Fibroblast of villous mesenchyme (primary cell): ENCODE results near the gene GLYR1. TPM values are rescaled to one million over a fixed set of nuclear protein-coding genes. Genes with fewer than 3 reads are reported as not detected.
"Not testable (repeated sequence)": the region's sequence is repeated elsewhere in the genome, so short reads cannot be mapped to it uniquely, and the experiment has no call there.

ENCODE experiments used
- DNase-seq: peaks from one replicate; pipeline ENCODE4 v3.0.0-alpha.2; 2010; ENCODE audit warnings: low read depth
- H3K4me3 ChIP-seq: 2 replicates; pipeline ENCODE4 v1.5.1; 2011; ENCODE audit warnings: low read depth, mild to moderate bottlenecking, low read length
- total RNA-seq: library from RNA; depleted of rRNA; stranded (reverse); fragments of >200 nt; gene quantifications from 2 replicates; pipeline ENCODE4 v1.2.3, GENCODE V29; 2012
- TF ChIP-seq, protein P1 (sequence below): IDR thresholded peaks from 2 replicates; pipeline ENCODE4 v1.5.1; 2012; ENCODE audit warnings: low read depth, mild to moderate bottlenecking, low read length; ENCODE audit not compliant: insufficient read depth

GLYR1 gene
- total RNA-seq, 1 donor: 60.9 TPM

DNA sequence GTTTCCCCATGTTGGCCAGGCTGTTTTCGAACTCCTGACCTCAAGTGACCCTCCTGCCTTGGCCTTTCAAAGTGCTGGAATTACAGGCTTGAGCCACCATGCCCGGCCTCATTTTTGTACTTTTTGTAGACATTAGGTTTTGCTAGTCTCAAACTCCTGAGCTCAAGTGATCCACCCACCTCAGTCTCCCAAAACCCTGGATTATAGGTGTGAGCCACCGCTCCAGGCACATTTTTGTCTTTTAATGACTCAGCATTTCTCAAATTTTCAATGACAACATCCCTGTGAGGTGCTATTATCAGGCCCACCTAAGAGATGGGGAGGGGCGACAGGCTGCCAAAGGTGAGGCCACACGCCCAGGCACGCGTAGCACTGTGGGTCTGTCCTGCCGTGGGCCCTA is 60.0 kb downstream of the GLYR1 start:
- no peak overlapping the region for H3K4me3 ChIP-seq
- DNase-seq: no peak
- TF ChIP-seq, protein P1, sequence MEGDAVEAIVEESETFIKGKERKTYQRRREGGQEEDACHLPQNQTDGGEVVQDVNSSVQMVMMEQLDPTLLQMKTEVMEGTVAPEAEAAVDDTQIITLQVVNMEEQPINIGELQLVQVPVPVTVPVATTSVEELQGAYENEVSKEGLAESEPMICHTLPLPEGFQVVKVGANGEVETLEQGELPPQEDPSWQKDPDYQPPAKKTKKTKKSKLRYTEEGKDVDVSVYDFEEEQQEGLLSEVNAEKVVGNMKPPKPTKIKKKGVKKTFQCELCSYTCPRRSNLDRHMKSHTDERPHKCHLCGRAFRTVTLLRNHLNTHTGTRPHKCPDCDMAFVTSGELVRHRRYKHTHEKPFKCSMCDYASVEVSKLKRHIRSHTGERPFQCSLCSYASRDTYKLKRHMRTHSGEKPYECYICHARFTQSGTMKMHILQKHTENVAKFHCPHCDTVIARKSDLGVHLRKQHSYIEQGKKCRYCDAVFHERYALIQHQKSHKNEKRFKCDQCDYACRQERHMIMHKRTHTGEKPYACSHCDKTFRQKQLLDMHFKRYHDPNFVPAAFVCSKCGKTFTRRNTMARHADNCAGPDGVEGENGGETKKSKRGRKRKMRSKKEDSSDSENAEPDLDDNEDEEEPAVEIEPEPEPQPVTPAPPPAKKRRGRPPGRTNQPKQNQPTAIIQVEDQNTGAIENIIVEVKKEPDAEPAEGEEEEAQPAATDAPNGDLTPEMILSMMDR: no peak

DNA sequence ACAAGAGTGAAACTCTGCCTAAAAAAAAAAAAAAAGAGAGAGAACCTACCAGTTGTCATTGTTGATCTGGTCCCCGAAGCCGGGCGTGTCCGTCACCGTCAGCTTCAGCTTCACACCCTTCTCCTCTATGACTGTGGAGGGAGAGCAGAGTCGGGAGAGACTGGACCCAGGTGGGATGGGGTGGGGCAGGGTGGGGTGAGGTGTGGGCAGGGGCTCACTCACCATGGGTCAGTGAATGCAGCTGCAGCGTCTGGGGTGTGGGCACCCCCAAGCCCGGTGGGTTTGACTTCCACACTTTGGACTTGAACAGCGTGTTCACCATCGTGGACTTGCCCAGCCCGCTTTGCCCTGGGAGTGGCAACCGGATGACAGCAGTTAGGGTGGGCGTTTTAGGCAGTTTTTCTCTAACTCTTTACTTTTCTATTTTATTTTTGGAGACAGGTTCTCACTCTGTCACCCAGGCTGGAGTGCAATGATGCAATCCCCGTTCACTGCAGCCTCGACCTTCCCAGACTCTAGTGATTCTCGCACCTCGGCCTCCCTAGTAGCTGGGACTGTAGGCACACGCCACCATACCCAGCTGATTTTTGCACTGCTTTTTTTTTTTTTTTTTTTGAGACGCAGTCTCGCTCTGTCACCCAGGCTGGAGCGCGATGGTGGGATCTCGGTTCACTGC is 61.2 kb downstream of the GLYR1 start:
- H3K4me3 ChIP-seq: no peak overlapping the region
- no peak for DNase-seq
- TF ChIP-seq, protein P1: no peak

DNA sequence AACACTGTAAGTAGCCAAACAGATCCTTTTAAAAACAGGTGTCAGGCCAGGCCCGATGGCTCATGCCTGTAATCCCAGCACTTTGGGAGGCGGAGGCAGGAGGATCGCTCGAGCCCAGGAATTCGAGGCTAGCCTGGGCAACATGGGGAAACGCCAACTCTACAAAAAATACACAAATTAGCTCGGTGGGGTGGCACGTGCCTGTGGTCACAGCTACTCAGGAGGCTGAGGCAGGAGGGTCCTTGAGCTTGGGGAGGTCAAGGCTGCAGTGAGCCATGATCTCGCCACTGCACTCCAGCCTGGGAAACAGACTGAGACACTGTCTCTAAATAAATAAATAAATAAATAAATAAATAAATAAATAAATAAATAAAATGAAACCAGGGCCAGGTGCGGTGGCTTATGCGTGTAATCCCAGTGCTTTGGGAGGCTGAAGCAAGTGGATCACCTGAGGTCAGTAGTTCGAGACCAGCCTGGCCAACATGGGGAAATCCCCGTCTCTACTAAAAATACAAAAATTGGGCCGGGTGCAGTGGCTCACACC is 62.6 kb downstream of the GLYR1 start:
- not testable (repeated sequence) for H3K4me3 ChIP-seq, DNase-seq

DNA sequence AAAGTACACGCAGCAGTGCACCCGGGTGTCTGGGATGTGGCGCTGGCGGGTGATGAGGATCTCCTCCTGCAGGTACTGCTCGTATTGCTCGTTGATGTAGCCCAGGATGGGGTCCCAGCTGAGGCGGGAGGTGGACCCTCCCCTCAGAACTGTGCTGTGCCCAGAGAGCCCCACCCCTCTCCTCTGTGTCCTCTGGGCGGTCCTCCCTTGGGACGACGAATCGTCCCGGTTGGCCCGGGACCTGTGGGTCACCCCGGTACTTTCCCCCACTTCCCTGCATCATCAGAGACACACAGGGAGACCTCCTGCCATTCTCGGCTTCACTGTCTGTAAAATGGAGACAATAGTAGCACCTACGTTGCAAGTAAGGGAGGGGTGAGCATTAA is 63.1 kb downstream of the GLYR1 start:
- no peak for DNase-seq
- TF ChIP-seq, protein P1: no peak
- H3K4me3 ChIP-seq: no peak overlapping the region

DNA sequence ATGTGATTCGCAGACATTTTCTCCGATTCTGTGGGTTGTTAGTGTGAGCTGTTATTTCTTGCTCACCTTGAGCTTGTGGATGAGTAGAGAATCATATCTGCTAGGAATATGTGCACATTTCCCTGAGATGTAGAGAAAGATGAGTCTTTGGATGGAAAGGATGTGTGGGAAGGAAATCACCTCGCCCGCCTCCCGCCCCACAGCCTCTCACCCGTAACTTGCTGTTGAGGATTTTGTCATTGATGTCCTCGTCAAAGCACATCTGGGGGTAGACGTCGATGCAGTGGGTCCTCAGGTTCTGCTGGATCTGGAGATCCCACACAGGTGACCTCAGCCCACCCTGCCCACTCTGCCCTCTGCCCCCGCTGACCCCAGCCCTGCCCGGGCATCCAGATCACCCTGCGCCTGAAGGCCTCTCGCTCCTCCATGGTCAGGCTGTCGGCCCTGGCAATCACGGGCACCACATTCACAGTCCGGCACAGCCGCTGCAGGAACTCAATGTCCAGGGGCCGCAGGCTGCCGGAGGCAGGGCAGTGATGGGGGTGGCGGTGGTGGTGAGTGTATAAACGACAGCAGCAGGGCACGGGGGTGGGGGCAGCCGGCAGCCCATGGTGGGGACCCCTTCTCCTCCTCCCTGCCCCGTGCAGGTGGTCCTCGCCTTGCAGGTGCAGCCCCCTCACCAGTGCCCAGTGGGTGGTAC is 63.7 kb downstream of the GLYR1 start:
- DNase-seq: no peak
- TF ChIP-seq, protein P1: no peak
- H3K4me3 ChIP-seq: no peak overlapping the region

DNA sequence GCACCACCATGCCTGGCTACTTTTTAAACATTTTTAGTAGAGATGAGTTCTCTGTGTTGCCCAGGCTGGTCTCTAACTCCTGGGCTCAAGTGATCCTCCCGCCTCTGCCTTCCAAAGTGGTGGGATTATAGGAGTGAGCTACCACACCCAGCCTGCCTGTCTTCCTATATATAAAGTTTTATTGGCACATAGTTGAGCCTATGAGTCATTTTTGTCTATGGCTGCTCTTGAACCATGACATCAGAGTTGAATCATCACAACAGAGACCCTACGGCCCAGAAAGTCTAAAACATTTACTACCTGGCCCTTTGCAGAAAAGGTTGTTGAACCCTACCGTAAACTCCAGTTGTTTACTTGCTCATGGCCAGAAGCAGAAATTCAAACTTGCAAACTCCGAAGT is 66.9 kb downstream of the GLYR1 start:
- H3K4me3 ChIP-seq: no peak overlapping the region
- DNase-seq: peak; percentile 34
- TF ChIP-seq, protein P1: no peak

DNA sequence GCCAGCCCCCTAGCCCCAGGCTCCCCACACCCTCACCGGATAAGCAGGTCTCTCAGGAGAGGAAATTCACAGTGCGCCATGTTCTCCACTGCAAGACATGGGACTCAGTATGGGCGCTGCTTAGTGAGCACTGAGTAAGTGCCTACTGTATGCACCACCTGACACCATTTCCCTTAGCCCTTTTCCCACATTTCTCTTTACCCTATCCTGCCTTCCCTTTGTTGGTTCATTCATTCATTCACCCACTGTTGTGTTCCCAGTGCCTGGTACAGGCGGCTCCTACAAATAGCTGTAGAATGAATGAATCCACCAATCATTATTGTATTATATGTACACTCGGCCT is 69.1 kb downstream of the GLYR1 start:
- TF ChIP-seq, protein P1: no peak
- H3K4me3 ChIP-seq: no peak overlapping the region
- DNase-seq: no peak
